T follicular helper cell (primary cell): Measurements from ENCODE around the gene IL1A.

ENCODE experiments used
- DNase-seq: peaks from one replicate; pipeline ENCODE4 v3.0.0-alpha.2; 2020; ENCODE audit warnings: low read depth

Gene IL1A

GRCh38 chr2:112726487-112727190 lies 57.7 kb downstream of the IL1A start:
- peak; percentile 76 for DNase-seq

GRCh38 chr2:112725545-112726457 lies 58.5 kb downstream of the IL1A start:
- DNase-seq = no peak

GRCh38 chr2:112724591-112725525 lies 59.4 kb downstream of the IL1A start:
- DNase-seq = no peak

- no peak for DNase-seq
Measured at GRCh38 chr2:112723995-112724394, 60.3 kb downstream of the IL1A start.
